ENCODE data around the gene TMEM19.
A peak's percentile ranks its signal among the peaks of the same experiment; 100 is the strongest.

DNA sequence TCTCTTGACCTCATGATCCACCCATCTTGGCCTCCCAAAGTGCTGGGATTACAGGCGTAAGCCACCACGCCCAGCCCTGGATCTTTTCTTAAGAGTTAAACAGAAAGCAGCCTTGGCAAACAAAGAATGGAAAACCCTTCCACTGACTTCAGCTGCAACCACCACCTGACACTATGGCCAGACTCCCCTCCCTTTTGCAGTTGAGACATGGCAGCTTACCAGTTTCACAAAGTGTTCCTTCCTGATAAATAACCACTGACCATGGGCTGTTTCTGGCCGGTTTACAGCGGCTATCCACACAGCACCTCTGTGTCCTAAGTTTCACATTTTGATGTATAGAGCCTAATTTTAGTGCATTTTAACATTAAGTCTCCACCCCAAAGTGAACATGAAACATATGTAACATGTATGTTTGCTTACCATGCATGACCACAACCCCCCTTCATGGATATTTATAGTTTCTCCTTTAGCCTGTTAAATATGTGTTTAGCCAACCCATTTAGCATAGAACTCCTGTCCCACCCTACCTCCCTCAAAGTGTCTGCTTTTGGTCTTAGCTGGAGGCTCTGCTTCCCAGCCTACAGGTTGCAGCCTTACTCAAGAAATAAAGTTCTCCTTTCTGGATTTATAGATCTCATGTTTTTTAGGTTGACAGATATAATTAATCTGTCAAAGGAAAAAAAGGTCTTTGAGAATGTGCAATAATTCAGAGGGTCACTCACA, 36.1 kb downstream of the TMEM19 start:
- TF ChIP-seq POLR2AphosphoS5 (IDR thresholded peaks at IDR 0.05) (peak in 1 of 3 donors; percentile 55), POLR2A (IDR thresholded peaks at IDR 0.05) (no peak)
- TF ChIP-seq, protein P1, sequence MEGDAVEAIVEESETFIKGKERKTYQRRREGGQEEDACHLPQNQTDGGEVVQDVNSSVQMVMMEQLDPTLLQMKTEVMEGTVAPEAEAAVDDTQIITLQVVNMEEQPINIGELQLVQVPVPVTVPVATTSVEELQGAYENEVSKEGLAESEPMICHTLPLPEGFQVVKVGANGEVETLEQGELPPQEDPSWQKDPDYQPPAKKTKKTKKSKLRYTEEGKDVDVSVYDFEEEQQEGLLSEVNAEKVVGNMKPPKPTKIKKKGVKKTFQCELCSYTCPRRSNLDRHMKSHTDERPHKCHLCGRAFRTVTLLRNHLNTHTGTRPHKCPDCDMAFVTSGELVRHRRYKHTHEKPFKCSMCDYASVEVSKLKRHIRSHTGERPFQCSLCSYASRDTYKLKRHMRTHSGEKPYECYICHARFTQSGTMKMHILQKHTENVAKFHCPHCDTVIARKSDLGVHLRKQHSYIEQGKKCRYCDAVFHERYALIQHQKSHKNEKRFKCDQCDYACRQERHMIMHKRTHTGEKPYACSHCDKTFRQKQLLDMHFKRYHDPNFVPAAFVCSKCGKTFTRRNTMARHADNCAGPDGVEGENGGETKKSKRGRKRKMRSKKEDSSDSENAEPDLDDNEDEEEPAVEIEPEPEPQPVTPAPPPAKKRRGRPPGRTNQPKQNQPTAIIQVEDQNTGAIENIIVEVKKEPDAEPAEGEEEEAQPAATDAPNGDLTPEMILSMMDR (IDR thresholded peaks at IDR 0.05), result no peak

Data from stomach (tissue), 4 donors.